GM19043 (cell line): ENCODE data around the gene EVC2.

ENCODE experiments used
- ATAC-seq: cut with Tn5 transposase; IDR thresholded peaks from one replicate; pipeline ENCODE4 v1.9.1; 2021; ENCODE audit warnings: low read depth; ENCODE audit not compliant: unreplicated experiment

Gene EVC2, protein sequence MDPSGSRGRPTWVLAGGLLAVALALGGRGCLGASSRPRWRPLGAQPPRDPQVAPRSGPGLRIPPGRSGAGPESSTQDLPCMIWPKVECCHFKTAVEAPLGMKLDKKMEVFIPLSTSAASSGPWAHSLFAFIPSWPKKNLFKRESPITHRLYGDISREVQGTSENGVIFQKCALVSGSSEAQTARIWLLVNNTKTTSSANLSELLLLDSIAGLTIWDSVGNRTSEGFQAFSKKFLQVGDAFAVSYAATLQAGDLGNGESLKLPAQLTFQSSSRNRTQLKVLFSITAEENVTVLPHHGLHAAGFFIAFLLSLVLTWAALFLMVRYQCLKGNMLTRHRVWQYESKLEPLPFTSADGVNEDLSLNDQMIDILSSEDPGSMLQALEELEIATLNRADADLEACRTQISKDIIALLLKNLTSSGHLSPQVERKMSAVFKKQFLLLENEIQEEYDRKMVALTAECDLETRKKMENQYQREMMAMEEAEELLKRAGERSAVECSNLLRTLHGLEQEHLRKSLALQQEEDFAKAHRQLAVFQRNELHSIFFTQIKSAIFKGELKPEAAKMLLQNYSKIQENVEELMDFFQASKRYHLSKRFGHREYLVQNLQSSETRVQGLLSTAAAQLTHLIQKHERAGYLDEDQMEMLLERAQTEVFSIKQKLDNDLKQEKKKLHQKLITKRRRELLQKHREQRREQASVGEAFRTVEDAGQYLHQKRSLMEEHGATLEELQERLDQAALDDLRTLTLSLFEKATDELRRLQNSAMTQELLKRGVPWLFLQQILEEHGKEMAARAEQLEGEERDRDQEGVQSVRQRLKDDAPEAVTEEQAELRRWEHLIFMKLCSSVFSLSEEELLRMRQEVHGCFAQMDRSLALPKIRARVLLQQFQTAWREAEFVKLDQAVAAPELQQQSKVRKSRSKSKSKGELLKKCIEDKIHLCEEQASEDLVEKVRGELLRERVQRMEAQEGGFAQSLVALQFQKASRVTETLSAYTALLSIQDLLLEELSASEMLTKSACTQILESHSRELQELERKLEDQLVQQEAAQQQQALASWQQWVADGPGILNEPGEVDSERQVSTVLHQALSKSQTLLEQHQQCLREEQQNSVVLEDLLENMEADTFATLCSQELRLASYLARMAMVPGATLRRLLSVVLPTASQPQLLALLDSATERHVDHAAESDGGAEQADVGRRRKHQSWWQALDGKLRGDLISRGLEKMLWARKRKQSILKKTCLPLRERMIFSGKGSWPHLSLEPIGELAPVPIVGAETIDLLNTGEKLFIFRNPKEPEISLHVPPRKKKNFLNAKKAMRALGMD

DNA sequence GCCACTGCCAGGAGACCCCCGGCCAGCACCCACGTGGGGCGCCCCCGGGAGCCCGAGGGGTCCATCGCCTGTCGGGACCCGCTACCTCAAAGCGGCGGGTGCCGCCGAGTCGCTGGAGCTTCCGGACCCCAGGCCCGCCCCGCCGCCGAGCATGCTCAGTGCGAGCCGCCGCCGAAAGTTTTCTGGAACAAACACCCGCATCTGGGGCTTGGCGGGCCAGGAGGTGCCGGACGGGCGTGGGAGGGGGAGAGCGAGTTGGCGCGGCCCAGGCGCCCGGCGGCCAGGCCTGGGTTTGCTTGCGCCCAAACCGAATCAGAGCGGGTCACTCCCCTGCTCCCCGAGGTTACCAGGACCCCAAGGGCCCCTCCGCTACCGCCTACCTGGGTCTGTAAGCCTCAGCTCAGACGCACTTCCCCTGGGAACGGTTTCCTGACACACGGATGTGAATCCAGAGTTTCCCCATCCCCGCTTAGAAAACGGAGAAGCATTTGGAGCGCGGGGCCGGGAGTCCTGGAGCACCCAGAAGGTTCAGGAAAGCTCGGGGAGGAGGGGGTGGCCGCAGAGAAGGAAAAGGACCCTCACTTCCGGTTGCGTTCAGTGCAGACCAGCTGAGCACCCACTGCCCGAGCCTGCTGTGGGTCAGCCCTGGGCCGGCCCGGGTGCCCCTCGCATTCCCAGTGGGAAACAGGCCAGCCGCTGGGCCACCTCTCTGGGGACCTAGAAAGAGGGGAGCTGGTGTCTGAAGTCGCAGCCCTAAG lies at the start of gene EVC2:
Gene EVC2, minus strand, starts transcription at position 111 of the 758 bp plus-strand sequence. Its CDS starts 46 bp downstream, at position 65.
- ATAC-seq = no peak

DNA sequence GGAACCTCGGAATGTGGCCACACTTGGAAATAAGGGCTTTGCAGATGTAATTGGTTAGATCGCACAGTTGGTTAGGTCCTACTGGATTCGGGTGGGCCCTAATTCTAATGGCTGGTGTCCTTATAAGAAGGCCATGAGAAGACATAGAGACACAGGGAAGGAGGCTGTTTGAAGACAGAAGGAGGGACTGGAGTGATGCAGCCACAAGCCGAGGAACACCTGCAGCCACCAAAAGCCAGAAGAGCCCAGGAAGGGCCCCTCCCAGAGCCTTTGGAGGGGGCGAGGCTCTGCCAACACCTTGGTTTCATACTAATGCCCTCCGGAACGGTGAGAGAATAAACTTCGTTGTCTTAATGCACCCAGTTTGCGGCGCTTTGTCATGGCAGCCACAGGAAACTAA lies 49.6 kb upstream of the EVC2 start:
- ATAC-seq = no peak

DNA sequence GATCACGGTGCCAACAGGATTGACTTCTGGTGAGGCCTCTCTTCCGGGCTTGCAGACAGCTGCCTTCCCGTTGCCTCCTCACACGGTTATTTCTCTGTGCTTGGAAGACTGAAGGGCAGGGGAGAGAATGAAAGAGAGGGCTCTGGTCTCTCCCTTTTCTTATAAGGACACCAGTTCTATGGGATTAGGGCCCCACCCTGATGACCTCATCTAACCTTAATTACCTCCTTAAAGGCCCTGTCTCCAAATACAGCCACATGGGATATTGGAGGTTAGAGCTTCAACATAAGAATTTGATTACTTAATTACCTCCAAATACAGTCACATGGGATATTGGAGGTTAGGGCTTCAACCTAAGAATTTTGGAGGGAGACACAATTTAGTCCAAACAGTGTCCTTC lies 49.2 kb upstream of the EVC2 start:
- ATAC-seq = no peak

GRCh38 chr4:5757091-5757490 lies 48.7 kb upstream of the EVC2 start:
- ATAC-seq = no peak

DNA sequence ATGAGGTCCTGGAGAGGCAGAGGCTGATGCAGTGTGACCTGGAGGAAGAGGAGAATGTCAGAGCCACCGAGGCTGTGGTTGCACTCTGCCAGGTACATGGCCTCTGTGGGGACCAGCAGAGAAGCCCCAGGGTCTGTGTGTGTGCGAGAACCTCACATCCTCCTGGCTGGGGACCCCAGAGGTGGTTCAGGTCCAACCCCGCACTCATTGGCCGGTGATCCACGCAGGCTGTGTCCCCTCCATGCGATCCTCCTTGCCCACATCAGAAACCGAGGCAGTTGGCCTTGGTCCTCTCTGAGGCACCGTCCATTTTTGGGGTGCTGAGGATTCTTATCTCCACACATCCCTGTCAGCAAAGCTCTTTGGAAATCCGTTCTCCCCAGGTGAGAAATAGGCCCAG lies 47.9 kb upstream of the EVC2 start:
- ATAC-seq = no peak

- no peak for ATAC-seq
These were observed 47.3 kb upstream of the EVC2 start for GRCh38 chr4:5755679-5756078.

GRCh38 chr4:5755161-5755560 lies 46.8 kb upstream of the EVC2 start:
- no peak for ATAC-seq

DNA sequence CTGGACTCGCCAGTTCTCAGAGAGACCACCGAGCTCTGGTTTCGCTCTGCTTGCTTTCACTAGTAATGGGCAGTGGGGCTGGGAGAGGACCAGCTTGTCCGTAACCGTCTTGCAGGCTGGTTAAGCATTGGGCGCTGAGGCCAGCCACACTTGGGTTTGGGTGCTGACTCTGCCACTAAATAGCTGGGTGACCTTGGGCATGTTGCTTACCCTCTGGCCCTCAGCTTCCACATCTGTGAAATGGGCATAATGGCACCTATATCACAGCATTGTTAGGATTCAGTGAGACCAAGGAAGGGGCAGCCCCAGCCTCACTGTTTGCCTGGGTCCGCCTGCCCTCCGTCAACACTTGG lies 46.1 kb upstream of the EVC2 start:
- ATAC-seq = no peak

GRCh38 chr4:5753766-5754528 lies 45.6 kb upstream of the EVC2 start:
- ATAC-seq = no peak

- ATAC-seq = no peak
These were observed 45.0 kb upstream of the EVC2 start for GRCh38 chr4:5753366-5753765.

GRCh38 chr4:5752376-5753184 lies 44.2 kb upstream of the EVC2 start:
- no peak for ATAC-seq

GRCh38 chr4:5751666-5752375 lies 43.5 kb upstream of the EVC2 start:
- no peak for ATAC-seq

DNA sequence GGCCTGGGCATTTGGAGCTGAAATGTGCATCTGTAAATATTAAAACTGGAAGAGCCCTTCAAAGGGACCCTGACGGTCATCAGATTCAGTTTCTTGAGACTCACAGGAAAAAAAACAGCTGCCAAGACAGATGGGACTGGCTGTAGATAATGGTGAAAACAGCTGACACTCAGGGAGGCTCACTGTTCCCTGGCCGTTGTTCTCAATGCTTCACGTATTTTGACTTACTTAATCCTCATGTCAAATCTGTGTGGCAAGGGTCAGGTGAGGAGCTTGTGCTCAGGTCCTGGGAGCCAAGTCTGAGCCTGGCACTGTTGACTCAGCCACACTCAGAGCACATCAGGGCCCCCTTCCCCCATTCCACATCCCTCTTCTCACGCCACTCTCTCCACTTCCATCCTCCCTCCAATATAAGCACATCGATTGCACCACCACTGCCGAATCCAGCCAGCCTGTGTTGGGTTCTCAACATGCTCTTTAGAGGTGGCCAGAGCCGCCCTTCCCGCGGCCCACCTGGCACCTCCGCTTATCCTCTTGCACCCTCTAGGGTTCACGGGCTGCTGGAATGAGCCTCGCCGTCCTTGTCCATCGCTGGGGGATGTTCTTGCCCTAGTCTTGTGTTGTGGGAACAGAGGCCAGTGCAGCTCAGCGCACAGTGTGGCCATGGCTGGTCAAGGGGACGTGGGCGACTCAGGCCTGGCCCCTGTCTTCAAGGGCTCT lies 42.7 kb upstream of the EVC2 start:
- ATAC-seq = no peak

GRCh38 chr4:5750052-5750945 lies 41.9 kb upstream of the EVC2 start:
- ATAC-seq = no peak

DNA sequence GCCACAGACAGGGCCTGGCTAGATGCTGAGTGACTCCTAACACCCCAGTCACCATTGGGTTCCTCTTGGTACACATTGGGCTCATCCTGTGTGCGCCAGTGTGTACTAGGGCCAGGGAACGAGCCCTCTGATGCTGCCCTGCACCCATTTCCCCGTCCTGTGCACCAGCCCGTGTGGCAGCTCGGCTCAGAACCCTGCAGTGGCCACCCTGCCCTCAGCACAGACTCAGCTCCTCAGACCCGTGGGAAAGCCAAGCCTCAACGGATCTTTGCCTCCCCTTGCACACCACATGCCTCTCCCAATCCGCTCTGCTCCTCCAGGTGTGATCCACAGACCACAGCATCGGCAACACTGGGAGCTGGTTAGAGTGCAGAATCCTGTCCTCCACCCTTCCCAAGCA lies 41.2 kb upstream of the EVC2 start:
- ATAC-seq = no peak

DNA sequence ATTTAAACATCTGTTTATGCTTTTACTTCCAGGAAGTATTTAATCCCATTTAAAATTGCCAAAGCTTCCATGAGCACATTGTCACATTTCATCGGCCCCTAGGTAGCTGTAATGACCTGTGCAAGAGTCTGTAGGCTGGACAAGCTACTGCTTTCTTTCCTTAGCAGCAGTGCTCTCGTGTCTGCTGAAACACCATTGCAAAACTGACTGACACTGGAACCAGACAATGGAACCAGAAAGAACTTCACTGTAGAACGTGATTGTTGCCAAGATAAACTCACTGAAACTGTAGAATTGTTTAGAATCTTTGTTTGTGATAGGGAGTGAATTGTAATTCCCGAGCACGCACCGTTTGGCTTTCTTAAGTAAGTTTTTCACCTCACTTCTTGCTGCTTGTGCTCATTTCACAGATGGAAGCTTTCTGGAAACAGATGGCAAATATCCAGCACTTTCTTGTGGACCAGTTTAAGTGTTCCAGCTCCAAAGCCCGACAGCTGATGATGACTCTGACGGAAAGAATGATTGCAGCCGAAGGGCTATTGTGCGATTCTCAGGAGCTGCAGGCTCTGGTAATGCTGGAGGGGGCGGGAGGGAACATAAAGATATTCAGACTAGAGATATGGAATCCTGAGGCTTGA lies 39.5 kb upstream of the EVC2 start:
- no peak for ATAC-seq
